ENCODE data around the gene GPRIN1. TPM values are rescaled to one million over a fixed set of nuclear protein-coding genes. Genes with fewer than 3 reads are reported as not detected.
"Not testable (repeated sequence)": the region's sequence is repeated elsewhere in the genome, so short reads cannot be mapped to it uniquely, and the experiment has no call there.

The GPRIN1 gene
- total RNA-seq, 1 donor: 2.6 TPM

GRCh38 chr5:176592573-176592972, 17.4 kb downstream of the GPRIN1 start:
- TF ChIP-seq, protein P1, sequence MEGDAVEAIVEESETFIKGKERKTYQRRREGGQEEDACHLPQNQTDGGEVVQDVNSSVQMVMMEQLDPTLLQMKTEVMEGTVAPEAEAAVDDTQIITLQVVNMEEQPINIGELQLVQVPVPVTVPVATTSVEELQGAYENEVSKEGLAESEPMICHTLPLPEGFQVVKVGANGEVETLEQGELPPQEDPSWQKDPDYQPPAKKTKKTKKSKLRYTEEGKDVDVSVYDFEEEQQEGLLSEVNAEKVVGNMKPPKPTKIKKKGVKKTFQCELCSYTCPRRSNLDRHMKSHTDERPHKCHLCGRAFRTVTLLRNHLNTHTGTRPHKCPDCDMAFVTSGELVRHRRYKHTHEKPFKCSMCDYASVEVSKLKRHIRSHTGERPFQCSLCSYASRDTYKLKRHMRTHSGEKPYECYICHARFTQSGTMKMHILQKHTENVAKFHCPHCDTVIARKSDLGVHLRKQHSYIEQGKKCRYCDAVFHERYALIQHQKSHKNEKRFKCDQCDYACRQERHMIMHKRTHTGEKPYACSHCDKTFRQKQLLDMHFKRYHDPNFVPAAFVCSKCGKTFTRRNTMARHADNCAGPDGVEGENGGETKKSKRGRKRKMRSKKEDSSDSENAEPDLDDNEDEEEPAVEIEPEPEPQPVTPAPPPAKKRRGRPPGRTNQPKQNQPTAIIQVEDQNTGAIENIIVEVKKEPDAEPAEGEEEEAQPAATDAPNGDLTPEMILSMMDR (IDR thresholded peaks at IDR 0.05; ENCODE audit: insufficient read depth, low read depth, low read length): no peak
- DNase-seq (ENCODE audit: low read depth): no peak
- H3K4me3 ChIP-seq (ENCODE audit: low read depth, low read length): no peak overlapping the region

GRCh38 chr5:176591667-176592066, 18.3 kb downstream of the GPRIN1 start:
- not testable (repeated sequence) for H3K4me3 ChIP-seq (ENCODE audit: low read depth, low read length); DNase-seq (ENCODE audit: low read depth)

DNA sequence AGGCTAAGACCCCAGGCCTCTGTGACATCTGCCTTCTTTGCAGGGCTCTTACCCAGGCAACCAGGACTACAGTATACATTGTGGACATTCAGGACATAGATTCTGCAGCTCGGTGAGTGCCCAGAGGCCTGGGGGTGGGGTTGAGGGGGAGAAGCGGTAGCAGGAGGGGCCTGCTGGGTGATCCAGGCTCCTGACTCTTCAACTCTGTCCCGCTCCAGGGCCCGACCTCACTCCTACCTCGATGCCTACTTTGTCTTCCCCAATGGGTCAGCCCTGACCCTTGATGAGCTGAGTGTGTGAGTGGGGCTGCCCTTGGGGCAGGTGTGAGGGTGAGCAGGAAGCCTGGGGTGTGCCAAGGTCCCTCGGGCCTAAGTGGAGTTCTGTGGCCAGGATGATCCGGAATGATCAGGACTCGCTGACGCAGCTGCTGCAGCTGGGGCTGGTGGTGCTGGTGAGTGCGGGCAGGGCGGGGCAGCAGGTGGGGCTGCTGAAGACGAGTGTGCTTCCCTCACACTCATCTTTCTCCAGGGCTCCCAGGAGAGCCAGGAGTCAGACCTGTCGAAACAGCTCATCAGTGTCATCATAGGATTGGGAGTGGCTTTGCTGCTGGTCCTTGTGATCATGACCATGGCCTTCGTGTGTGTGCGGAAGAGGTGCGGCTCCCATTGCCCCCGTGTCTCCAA, 19.8 kb downstream of the GPRIN1 start:
- no peak overlapping the region for H3K4me3 ChIP-seq (ENCODE audit: low read depth, low read length)
- TF ChIP-seq, protein P1 (IDR thresholded peaks at IDR 0.05; ENCODE audit: insufficient read depth, low read depth, low read length): no peak
- no peak for DNase-seq (ENCODE audit: low read depth)

DNA sequence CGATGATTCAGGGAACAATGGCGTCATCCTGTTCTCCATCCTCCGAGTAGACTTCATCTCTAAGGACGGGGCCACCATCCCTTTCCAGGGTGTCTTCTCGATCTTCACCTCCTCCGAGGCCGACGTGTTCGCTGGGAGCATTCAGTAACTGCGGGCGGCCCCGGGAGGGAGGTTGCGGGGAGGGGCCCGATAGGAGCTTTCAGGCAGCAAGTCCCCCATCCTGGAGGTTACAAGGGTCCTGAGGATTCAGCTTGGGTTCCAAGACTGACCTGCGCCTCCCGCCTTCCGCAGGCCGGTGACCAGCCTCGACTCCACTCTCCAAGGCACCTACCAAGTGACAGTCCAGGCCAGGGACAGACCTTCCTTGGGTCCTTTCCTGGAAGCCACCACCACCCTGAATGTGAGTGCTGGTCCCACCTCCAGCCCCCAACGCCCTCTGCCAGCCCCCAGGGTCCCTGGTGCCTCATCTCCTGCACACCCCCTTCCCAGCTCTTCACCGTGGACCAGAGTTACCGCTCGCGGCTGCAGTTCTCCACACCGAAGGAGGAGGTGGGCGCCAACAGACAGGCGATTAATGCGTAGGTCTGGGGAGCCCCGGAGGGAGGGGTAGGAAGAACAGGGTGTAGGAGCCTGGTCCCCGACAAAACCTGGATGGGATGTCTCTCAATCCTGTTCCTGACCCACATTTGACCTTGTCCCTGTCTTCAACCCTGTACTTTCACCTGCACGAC, 20.8 kb downstream of the GPRIN1 start:
- TF ChIP-seq, protein P1 (IDR thresholded peaks at IDR 0.05; ENCODE audit: insufficient read depth, low read depth, low read length): no peak

DNA sequence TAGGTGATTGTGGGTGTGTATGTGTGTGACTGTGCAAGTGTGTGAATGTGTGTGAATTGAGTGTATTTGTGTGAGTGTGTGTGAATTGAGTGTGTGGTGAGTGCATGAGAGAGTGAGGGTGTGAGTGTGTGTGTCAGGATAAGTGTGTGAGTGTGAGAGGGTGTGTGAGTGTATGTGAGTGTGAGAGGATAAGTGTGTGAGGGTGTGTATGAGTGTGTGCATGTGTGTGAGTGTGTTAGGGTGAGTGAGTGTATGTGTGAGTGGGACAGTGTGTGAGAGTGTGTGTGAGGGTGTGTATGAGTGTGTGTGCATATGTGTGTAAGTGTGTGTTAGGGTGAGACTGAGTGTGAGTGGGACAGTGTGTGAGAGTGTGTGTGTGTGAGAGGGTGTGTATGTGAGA, 21.7 kb downstream of the GPRIN1 start:
- no peak for DNase-seq (ENCODE audit: low read depth)
- TF ChIP-seq, protein P1 (IDR thresholded peaks at IDR 0.05; ENCODE audit: insufficient read depth, low read depth, low read length): no peak
- no peak overlapping the region for H3K4me3 ChIP-seq (ENCODE audit: low read depth, low read length)

More for the DNA sequence above, 20.8 kb downstream of the GPRIN1 start:
- H3K4me3 ChIP-seq (ENCODE audit: low read depth, low read length): no peak overlapping the region
- DNase-seq (ENCODE audit: low read depth): no peak

DNA sequence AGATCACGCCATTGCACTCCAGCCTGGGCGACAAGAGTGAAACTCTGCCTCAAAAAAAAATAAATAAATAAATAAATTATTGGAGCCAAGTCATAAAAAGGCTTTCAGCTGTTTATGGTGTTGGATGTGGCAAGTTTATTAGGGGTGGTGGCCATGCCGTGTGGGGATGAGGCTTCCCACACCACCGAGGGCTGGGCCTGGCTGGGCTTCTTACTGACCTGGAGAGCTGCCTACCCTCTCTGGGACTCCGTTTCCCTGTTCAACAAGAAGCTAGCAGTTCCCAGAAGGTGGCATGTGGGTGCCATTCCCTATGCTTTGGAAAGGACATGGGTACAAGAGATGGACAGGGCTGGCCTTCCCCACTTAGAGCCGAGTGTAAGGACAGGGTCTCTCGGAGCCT, 22.6 kb downstream of the GPRIN1 start:
- TF ChIP-seq, protein P1 (IDR thresholded peaks at IDR 0.05; ENCODE audit: insufficient read depth, low read depth, low read length): no peak
- DNase-seq (ENCODE audit: low read depth): no peak
- H3K4me3 ChIP-seq (ENCODE audit: low read depth, low read length): no peak overlapping the region

- H3K4me3 ChIP-seq (ENCODE audit: low read depth, low read length): no peak overlapping the region
- TF ChIP-seq, protein P1 (IDR thresholded peaks at IDR 0.05; ENCODE audit: insufficient read depth, low read depth, low read length): no peak
- no peak for DNase-seq (ENCODE audit: low read depth)
Observed at GRCh38 chr5:176583076-176583475, 26.9 kb downstream of the GPRIN1 start.

All from fibroblast of villous mesenchyme (primary cell).